Aorta (tissue), 5 donors: Measurements from ENCODE around the gene RTP2. TPM values are rescaled to one million over a fixed set of nuclear protein-coding genes. Genes with fewer than 3 reads are reported as not detected.

ENCODE experiments used
- ATAC-seq: fragments of 200-7000 bp; cut with Tn5 transposase; one replicate; pipeline ENCODE4 v1.9.1; 2022; ENCODE audit warnings: moderate library complexity; ENCODE audit not compliant: low FRiP score
- DNase-seq, 2 donors: peaks; one replicate each; pipeline ENCODE4 v3.0.0-alpha.2; 2020
- H3K27ac ChIP-seq, 2 donors: one replicate each; pipeline ENCODE4 v1.5.1; 2013; ENCODE audit warnings: low read length in 2 of 2, mild to moderate bottlenecking in 2 of 2, moderate library complexity in 2 of 2, control low read depth in 1 of 2, inconsistent platforms in 1 of 2, low read depth in 1 of 2
- H3K27me3 ChIP-seq, 2 donors: one replicate each; pipeline ENCODE4 v1.6.1; 2013; ENCODE audit warnings: control low read depth in 1 of 2, low read length in 1 of 2, mild to moderate bottlenecking in 1 of 2, moderate library complexity in 1 of 2; ENCODE audit not compliant: insufficient read depth in 2 of 2, control insufficient read depth in 1 of 2
- H3K36me3 ChIP-seq, 2 donors: one replicate each; pipeline ENCODE4 v1.6.1; 2013; ENCODE audit warnings: control low read depth in 1 of 2, low read length in 1 of 2, mild to moderate bottlenecking in 1 of 2; ENCODE audit not compliant: insufficient read depth in 2 of 2, control insufficient read depth in 1 of 2
- H3K4me1 ChIP-seq, 2 donors: one replicate each; pipeline ENCODE4 v1.6.1; 2013; ENCODE audit warnings: low read length in 2 of 2, control low read depth in 1 of 2, mild to moderate bottlenecking in 1 of 2, moderate library complexity in 1 of 2; ENCODE audit not compliant: insufficient read depth in 2 of 2, control insufficient read depth in 1 of 2
- H3K4me3 ChIP-seq, 2 donors: one replicate each; pipeline ENCODE4 v1.5.1; 2013; ENCODE audit warnings: low read length in 2 of 2, control low read depth in 1 of 2, mild to moderate bottlenecking in 1 of 2
- H3K9me3 ChIP-seq: one replicate; pipeline ENCODE4 v1.6.1; 2013; ENCODE audit warnings: mild to moderate bottlenecking, low read length; ENCODE audit not compliant: control insufficient read depth
- WGBS, 2 donors: extraction: QIAGEN DNeasy Blood & Tissue Kit; methylation state at CpG; one replicate each; pipeline ENCODE4 v1.1.7; 2013; 5-methylcytosine and 5-hydroxymethylcytosine counted together
- intact Hi-C, 2 donors: fragments of 100-400 bp; cut with DNase I; formaldehyde crosslinking; loops; one replicate each; pipeline versions ENCODE4 v1.14.2 to v1.15.0; 2022
- polyA plus RNA-seq, 2 donors: library from polyadenylated mRNA; stranded (reverse); fragments of 200-250 nt; gene quantifications; one replicate each; pipeline ENCODE4 v1.2.3, GENCODE V29; 2013
- total RNA-seq, 2 donors: library from RNA; stranded (reverse); fragmentation: NEBNext Ultra II Directional; extraction: Animal tissue kit (Norgen Biotek cat#: 25700); gene quantifications; one replicate each; pipeline ENCODE4 v1.2.1, GENCODE V29; 2021
- donor health status: healthy with polysubstance abuse.
- donor health status: Bipolar disorder and iron deficiency.
- donor health status: DM: no; HTN: no; CAD: no.
- donor health status: DM: no; HTN: no; CAD: no.
- donor health status: DM: yes; HTN: yes; CAD: no.

Gene RTP2
- total and polyA plus RNA-seq, 4 donors: not detected

DNA sequence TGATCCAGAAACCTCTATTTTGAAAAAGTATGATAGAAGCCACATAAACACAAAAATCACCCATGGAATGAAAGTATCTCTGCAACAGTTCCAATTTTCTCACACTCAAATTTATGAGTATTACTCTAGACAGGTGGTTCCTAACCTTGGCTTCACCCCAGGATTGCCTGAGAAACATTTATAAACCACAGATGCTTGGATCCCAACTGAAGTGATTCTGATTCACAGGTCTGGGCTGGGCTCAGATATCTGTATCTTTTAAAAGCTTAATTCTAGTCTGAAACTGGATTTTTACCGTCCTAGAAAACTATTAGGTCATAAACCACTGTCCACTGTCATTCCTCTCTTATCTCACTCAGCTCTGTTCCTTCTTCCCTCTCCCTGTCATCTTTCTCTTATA lies 24.8 kb downstream of the RTP2 start:
- H3K27ac ChIP-seq: no peak overlapping the region
- no peaks in the 10 kb centered on the region for H3K36me3 ChIP-seq
- DNase-seq (no peak), ATAC-seq (no peak)
- H3K4me1 ChIP-seq: no peaks in the 10 kb centered on the region
- 62 to 78% methylated on average over 1 of the region's 1 CpG for WGBS, 2 donors
- H3K9me3 ChIP-seq: no peaks in the 10 kb centered on the region
- intact Hi-C loops: loop anchor here (2.0 kb wide), 2 partner anchors 359 to 457 kb away; no protein-coding TSS in a partner anchor
- no peaks in the 10 kb centered on the region for H3K27me3 ChIP-seq
- no peak overlapping the region for H3K4me3 ChIP-seq

DNA sequence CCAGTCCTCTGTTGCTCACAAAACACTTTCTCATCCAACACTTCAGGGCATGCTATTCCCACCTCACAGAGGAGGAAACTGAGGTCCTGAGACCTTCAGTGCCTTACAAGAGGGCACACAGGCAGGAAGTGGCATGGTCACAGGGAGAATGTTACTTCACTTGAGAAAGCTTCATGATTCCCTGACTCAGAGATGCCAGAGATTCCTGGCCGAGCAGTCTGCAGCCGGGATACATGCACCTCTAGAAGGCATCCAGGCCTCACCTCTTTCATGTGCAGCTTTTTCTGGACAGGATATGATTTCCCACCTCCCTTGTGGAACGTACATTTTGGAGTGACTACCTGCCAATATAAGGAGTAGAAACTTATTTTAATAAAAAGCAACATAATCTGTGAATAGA lies 29.3 kb downstream of the RTP2 start:
- intact Hi-C loops: no loop called here
- Histone ChIP-seq H3K36me3 (no peaks in the 10 kb centered on the region), H3K27ac (no peak overlapping the region), H3K4me3 (no peak overlapping the region), H3K4me1 (no peaks in the 10 kb centered on the region), H3K27me3 (peaks cover 0 to 4% of the 10 kb centered on the region in 2 donors), H3K9me3 (no peaks in the 10 kb centered on the region)
- 48 to 58% methylated on average over 3 of the region's 3 CpGs for WGBS, 2 donors
- no peak for DNase-seq
- no peak for ATAC-seq

DNA sequence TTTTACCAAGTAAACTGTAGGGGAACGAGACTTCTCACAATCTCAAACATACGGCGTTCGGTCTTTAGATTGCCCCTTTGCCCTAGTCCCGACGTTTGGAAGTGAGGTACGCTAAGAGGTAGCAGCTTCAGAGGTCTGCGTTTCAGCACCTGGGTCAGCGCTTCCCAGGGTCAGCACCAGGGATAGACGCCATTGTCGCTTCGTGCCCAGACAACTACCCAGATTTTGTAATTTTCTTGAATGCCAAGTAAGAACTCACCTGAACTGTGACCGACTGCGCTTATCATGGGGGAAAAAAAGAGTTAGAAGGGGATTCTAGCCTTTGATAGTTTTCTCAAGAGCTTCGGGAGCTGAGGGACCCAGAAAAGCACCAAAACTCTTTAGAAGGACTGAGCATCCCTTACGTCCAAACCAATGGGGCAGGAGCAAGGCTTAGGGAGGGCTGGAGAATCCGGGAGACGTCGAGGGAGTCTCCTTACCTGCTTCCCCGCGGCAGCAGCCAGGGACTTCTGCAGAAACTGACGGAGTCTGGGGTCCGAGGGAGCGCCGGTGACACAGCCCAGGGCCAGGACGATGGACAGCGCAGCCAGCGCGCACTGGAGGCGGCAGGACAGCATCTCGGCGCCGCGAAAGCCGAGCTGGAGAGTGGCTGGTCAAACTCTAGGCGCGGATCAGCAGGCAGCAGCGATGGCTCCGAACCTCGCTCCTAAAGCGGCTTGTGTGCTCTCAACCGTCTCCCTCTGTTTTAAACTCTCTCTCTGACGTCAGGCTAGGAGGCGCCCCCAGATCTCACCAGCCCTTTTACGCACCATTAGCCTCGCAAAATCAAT lies 32.5 kb downstream of the RTP2 start, which contains the start of gene SST:
Gene SST (minus strand): TSS at position 720 of the 830 bp plus-strand sequence. CDS start 103 bp downstream, at position 617.
- Histone ChIP-seq H3K36me3 (no peaks in the 10 kb centered on the region), H3K4me1 (no peaks in the 10 kb centered on the region), H3K27me3 (peaks cover 0 to 4% of the 10 kb centered on the region in 2 donors), H3K4me3 (no peak within 1 kb of the TSS), H3K27ac (no peak within 1 kb of the TSS), H3K9me3 (no peaks in the 10 kb centered on the region)
- intact Hi-C loops: no loop called here
- ATAC-seq: no peak
- 3 to 5% methylated on average over 46 of the region's 46 CpGs for WGBS, 2 donors
- peak; percentile 64 to 83 for DNase-seq

DNA sequence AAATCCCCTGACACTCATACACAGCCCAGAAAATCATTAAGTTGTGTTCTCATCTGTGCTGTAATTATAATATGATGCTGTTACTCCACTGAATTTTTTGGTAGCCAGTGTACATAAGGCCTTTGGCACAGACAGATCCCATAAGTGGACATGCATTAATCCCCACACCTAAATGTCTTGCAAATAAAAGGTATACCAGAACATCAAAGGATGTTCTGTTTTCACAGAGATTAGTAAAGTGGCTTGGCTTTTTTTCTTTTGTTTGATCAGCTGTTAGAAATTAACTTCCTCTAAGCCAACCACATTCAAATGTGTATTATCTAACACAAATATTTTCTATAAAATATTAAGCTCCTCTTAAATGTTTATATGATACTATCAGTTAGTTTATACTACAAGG lies 34.8 kb downstream of the RTP2 start:
- H3K27ac ChIP-seq: no peak overlapping the region
- no peak overlapping the region for H3K4me3 ChIP-seq
- H3K9me3 ChIP-seq: no peaks in the 10 kb centered on the region
- H3K27me3 ChIP-seq: peaks cover 0 to 4% of the 10 kb centered on the region in 2 donors
- H3K4me1 ChIP-seq: no peaks in the 10 kb centered on the region
- ATAC-seq: no peak
- H3K36me3 ChIP-seq: no peaks in the 10 kb centered on the region
- intact Hi-C loops: no loop called here
- DNase-seq: no peak

DNA sequence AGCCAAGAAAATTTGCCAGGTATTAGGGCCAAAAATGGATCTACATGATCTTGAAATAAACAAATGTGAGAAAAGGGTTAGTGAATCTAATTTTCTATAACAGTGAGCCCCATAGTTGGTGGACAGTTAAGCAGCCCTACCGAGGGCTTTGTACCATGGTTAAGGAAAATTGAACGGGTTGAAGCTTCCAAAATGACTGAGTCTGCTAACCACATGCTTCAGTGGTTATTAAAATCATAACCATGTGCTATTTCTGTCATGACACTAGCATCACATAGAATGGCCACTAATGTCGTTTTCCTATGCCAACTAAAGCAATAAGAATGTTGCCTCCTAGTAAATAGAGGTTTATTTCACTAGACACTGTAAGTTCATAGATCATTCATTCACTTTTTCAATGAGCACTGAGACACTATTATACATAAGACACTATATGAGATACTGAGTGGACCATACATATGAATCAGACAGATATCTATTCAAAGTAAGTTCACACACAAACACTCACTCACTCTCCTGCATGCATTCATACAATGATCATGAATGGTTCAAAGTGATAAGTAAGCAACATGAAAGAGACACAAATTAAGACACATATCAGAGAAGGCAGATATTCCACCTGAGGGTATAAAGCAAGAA lies 36.5 kb downstream of the RTP2 start:
- Histone ChIP-seq H3K27ac (no peak overlapping the region), H3K27me3 (peaks cover 0 to 4% of the 10 kb centered on the region in 2 donors), H3K36me3 (no peaks in the 10 kb centered on the region), H3K9me3 (no peaks in the 10 kb centered on the region), H3K4me3 (no peak overlapping the region), H3K4me1 (no peaks in the 10 kb centered on the region)
- ATAC-seq (no peak), DNase-seq (no peak)
- WGBS, 2 donors: 58 to 66% methylated on average over 3 of the region's 3 CpGs
- intact Hi-C loops: no loop called here

DNA sequence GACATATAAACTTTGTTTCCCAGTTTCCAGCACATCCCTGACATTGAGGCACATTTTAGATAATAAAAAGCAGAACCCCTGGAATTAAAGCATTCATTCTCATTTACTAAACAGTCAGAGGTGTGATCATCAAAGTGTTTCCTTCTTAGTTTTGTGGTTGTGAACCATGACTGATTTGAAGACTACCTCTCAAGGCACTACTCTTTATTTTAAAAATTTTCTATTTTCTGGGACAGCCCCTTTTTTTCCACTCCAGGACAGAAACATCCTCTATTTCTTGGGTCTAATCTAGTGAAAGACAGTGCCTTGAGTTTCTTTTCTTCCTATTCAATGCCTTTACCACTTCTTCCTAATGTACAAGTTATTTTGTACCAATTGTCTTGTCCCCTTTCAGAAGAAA lies 37.3 kb downstream of the RTP2 start:
- intact Hi-C loops: no loop called here
- Histone ChIP-seq H3K27me3 (peaks cover 0 to 2% of the 10 kb centered on the region in 2 donors), H3K4me3 (no peak overlapping the region), H3K36me3 (no peaks in the 10 kb centered on the region), H3K27ac (no peak overlapping the region), H3K4me1 (no peaks in the 10 kb centered on the region), H3K9me3 (no peaks in the 10 kb centered on the region)
- ATAC-seq: no peak
- no peak for DNase-seq

DNA sequence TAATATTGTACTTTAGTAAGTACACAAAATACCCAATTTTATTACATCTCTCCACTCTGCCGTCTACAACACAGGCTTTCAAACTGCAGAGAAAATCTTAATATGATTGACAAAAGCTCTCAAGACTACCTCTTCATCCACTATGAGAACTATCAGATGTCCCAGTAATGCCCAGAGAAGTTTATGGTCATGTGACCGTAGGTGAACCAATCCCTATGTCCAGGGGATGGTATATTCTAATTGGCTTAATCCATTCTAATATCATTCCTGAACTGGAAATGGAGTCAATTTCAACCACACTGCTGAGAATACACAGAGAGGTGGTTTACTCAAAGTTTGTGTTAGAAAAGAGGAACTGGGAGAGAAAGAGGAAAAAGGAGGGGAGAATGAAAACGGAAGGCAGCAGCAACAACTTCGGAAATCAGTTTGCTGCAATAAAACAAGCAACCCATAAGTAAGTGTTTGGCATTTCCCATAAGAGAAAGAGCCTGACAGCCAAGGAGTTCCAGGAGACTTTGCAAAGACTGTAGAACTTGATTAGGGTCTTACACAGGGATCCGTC lies 39.4 kb downstream of the RTP2 start:
- H3K36me3 ChIP-seq: no peaks in the 10 kb centered on the region
- no peaks in the 10 kb centered on the region for H3K27me3 ChIP-seq
- H3K4me3 ChIP-seq: no peak overlapping the region
- H3K4me1 ChIP-seq: no peaks in the 10 kb centered on the region
- intact Hi-C loops: no loop called here
- H3K27ac ChIP-seq: no peak overlapping the region
- DNase-seq: no peak
- 80% methylated on average over 5 of the region's 5 CpGs for WGBS, 2 donors
- H3K9me3 ChIP-seq: no peaks in the 10 kb centered on the region
- no peak for ATAC-seq

DNA sequence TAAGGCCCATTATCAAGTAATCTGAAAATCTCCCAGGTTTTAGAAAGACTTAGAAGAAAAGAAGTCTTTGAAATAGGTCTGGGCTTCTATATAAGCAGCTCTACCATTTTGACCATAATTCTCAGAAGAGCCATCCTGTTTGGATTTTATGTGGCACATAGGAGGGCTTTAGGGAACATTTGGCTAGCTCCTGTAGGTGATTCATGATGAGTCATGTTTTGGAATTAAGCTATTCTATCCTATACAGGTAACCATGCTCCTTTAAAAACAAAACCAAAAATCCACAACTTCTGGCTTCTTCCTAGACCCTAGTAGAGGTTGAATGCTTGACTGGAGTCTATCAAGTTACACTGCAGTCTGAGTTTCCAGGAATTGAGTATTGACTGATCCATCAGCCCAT lies 41.1 kb downstream of the RTP2 start:
- DNase-seq (no peak), ATAC-seq (no peak)

DNA sequence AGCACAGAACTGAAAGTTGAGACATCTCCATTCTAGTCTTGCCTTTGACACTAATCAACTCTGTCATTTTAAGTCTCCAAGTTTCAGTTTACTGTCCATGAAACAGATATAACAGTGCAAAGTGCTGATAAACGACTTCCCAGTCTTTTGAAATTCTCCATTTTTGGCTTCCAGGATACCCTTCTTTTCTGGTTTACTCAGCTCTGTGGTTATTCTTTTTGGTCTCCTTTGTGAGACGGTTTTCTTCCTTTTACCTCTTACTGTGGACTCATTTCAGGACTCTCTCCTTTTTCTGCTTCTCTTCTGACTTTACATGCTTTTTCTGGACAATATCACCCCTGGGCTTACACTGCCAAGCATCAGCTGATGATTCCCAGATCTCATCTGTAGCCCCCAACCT lies 51.1 kb downstream of the RTP2 start:
- H3K4me3 ChIP-seq: no peak overlapping the region
- no peak for DNase-seq
- peaks cover 0 to 9% of the 10 kb centered on the region in 2 donors for H3K27me3 ChIP-seq
- H3K4me1 ChIP-seq: no peaks in the 10 kb centered on the region
- 55 to 64% methylated on average over 2 of the region's 2 CpGs for WGBS, 2 donors
- ATAC-seq: no peak
- intact Hi-C loops: no loop called here
- no peak overlapping the region for H3K27ac ChIP-seq
- peaks cover 8% of the 10 kb centered on the region for H3K9me3 ChIP-seq
- H3K36me3 ChIP-seq: no peaks in the 10 kb centered on the region

More for the DNA sequence above, 41.1 kb downstream of the RTP2 start:
- Histone ChIP-seq H3K36me3 (no peaks in the 10 kb centered on the region), H3K9me3 (no peaks in the 10 kb centered on the region), H3K4me3 (no peak overlapping the region), H3K27me3 (no peaks in the 10 kb centered on the region), H3K27ac (no peak overlapping the region), H3K4me1 (no peaks in the 10 kb centered on the region)
- intact Hi-C loops: no loop called here
